Gastroesophageal sphincter (tissue), 3 donors: ENCODE results near the gene INTS11.

Experiments
- CTCF ChIP-seq, 4 experiments: fragments of 200-600 bp in 2 of 4; fragments of 450-650 bp in 2 of 4; sonication (generic) in 1 of 4; IDR thresholded peaks; one replicate each; pipeline ENCODE4 v1.5.1; 2017 to 2019; ENCODE audit warnings: antibody characterized with exemption in 4 of 4, mild to moderate bottlenecking in 2 of 4, moderate library complexity in 2 of 4
- EP300 ChIP-seq: sonication (generic); formaldehyde crosslinking; IDR thresholded peaks from one replicate; pipeline ENCODE4 v1.6.1; 2017; ENCODE audit warnings: antibody characterized with exemption, mild to moderate bottlenecking
- POLR2A ChIP-seq, 2 donors: fragments of 450-650 bp; IDR thresholded peaks; one replicate each; pipeline ENCODE4 v1.6.1; 2017; ENCODE audit warnings: antibody characterized with exemption in 2 of 2, mild to moderate bottlenecking in 2 of 2, moderate library complexity in 1 of 2
- POLR2AphosphoS5 ChIP-seq: sonication (generic); formaldehyde crosslinking; IDR thresholded peaks from one replicate; pipeline ENCODE4 v1.6.1; 2017; ENCODE audit warnings: antibody characterized with exemption

GRCh38 chr1:1338278-1338677, 13.8 kb upstream of the INTS11 start:
- TF ChIP-seq CTCF (IDR thresholded peaks at IDR 0.05) (no peak), POLR2A (IDR thresholded peaks at IDR 0.05) (no peak), POLR2AphosphoS5 (no peak), EP300 (no peak)
